Activated naive CD8-positive, alpha-beta T cell treated with anti-CD3 and anti-CD28 coated beads, Interleukin-2, amount 50 U/mL, for 16 hours (primary cell): ENCODE data around the gene SLC9C2.
"Not testable (repeated sequence)": the region's sequence is repeated elsewhere in the genome, so short reads cannot be mapped to it uniquely, and the experiment has no call there.

Source experiments
- DNase-seq: peaks from one replicate; pipeline ENCODE4 v3.0.0-alpha.2; 2020; ENCODE audit warnings: low read depth, low spot score

Gene SLC9C2

DNA sequence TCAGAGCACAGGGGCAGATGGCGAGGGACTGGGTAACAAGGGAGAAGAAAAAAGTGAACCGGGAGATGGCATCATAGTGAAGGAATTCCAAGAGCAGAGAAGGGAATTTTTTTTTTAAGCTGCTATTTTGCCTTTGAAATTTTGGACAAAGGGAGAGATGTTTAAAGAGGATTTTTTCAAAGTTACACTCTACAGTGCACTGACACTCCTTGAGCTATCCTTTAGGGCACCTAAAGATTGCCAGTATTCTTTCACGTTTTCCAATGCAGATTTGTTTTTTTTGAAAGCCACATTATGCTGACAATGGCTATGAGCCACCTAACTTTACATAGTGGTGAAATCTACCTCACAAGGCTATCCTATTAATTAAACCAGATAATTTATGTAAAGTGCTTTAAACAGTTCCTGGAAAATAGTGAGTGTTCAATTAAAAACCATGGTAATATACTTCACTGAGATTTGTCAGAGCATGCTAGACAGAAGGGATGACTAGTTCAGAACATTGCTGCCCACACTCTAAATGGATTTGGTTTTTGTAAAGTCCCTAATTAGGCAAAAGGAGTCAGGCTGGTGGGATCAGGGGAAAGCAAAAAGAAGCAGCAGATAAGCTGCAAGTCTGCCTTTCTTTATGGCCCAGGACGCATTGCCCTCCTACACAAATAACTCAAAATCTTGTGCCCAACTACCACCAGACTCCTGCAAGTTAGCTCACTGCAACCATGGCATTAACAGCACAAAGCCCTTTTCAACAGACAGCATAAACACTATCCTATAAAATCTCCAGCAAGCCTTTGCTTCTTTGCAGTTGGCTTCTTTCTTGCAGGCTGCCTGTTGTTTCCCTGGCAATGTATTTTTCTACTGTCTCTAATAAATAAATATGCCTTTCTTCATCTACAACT lies 71.8 kb downstream of the SLC9C2 start:
- DNase-seq: no peak

DNA sequence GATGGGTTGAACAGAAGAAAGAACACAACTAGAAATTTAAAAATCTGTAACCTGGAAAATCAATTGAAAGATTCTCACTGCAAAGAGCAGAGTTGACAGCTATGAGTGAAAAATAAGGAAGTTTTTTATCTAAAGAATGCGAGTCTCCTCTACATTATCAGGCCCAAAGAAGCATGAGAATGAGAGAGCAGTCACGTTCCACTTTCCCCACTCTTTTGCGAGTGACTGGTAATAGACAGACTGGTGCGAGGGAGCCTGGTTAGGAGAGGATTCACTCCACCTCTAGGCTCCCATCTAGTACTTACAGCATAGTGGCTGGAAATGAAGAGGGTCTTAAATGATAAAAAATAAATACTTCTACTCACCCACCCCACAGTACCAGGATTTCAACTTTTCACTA lies 73.8 kb downstream of the SLC9C2 start:
- DNase-seq: no peak

DNA sequence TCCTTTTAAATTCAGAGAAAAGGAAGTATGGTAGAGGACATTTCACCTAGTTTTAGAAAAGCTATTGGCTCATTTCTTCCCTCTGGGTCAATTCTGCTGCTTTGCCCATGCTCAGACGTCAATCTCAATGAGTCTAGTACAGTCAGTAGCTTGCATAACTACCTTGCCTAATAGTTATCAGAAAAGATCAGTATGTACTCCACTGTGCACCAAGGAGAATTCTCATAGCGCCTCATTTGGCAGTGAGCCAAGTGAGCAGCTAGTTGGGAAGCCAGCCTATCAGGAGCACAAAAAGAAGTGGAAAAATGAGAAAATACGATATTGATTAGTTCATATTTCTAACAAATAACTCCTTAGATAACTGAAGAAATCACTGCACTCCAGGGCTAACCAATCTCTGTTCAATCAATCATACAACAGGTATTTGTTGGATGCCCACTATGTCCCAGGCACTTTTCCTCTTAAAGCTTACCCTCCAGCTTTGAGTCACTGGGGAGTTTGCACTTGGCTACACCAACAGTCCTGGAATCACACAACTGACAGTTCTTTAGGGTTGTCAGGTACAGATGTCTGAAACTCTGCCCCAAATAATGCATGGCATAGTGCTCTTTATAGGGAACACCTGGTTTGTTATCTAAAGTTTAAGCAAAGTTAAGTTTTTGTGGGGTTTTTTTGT lies 75.6 kb downstream of the SLC9C2 start:
- no peak for DNase-seq

GRCh38 chr1:173525926-173526325 lies 76.9 kb downstream of the SLC9C2 start:
- DNase-seq: no peak

- no peak for DNase-seq
Measured at GRCh38 chr1:173523329-173523728, 79.5 kb downstream of the SLC9C2 start.

- no peak for DNase-seq
Measured at GRCh38 chr1:173520799-173521198, 82.1 kb downstream of the SLC9C2 start.

GRCh38 chr1:173514503-173514902 lies 88.4 kb downstream of the SLC9C2 start:
- not testable (repeated sequence) for DNase-seq

DNA sequence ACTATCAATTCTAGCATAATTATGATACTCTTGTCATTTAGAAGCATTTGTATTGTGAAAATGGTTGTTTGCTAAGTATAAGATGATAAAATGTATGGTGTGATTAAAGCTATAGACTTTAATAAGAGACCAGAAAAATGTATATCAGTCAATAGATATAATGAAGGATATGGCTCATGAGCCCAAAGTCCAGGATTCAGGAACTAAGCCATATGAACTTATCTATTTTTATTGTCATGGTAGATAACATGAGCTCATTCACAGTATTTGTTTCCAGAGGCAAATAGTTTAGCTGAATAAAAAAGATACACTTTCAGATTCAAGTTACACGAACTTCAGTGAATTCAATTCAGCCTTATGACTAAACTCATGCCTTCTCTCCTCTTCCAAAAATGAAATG lies 93.1 kb downstream of the SLC9C2 start:
- DNase-seq: no peak

DNA sequence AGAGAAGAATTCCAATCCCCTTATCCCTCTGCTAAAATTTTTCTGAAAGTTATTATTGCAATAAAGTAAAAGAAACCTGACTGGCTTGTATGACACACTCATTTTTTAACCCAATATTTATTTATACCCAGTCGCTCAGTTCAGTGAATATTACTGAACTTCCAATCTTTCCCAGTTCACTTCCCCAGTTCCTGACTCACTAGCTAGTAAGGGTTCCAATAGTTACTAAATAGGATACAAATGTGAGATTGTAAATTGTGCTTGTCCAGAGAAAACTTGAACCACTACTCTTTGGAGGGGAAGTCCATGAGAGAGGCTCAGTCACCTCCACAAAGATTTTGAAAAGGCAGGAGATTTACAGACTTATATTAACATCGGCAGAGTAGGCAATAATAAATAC lies 94.3 kb downstream of the SLC9C2 start:
- DNase-seq: no peak

- no peak for DNase-seq
Measured at GRCh38 chr1:173507847-173508209, 95.0 kb downstream of the SLC9C2 start.

DNA sequence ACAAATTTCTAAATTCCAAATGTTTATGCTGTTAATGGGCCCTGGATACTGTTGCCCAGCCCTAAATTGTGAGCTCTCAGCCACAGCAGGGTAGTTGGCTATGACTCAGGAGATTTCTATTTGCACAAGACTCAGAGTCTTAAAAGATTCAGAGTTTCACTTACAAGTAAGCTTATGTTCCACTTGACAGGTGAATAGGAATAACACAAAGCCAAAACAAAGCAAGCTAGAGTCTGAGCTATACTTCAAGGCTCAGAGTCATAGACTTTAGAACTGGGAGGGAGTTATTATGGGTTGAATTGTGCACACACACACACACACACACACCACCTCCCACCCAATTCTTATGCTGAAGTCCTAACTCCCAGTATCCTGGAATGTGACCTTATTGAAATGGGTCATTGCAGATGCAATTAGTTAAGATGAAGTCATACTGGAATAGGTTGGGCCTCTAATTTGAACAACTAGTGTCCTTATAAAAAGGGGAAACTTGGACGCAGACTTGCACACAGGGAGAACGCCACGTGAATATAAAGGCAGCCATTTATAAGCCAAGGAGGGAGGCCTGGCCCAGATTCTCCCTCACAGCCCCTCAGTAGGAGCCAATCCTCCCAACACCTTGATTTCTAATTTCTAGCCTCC lies 95.5 kb downstream of the SLC9C2 start:
- no peak for DNase-seq

DNA sequence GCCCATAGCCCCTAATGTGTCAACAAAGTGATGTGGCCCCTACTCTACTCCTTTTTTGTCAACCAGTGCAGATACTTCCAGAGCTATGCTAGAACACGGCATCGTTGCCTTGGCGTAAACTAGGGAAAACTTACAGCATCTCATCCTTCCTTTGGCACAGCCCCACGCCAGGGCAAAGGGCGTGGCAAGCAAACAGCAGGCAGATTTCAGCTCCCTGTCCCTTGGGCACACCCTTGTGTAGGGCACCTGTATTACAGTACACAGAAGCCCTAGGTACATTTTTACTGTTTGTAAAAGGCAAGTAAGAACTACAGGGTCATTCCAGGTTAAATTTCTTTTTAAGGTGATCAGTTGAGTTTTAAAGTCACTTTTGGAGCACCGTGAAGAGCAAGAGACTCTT lies 96.4 kb downstream of the SLC9C2 start:
- DNase-seq: no peak

DNA sequence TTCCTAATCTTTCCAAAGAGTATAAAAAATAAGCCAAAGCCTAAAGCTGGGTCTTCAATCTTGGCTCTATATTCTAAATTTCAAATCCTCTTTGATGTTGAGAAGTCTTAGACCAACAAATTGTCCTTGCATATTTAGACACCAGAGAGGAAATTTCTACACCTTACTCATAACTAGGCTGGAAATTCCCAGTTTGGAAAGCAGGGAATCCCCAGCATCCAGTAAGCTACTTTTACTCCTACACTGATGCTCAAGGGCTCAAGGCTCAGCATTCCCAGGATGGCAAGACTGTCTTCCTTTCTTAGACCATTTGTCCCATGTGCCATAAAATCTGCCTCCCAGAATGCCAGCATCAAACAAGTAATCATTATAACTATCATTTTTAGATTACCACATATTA lies 97.5 kb downstream of the SLC9C2 start:
- DNase-seq: no peak

GRCh38 chr1:173504268-173504667 lies 98.6 kb downstream of the SLC9C2 start:
- no peak for DNase-seq

DNA sequence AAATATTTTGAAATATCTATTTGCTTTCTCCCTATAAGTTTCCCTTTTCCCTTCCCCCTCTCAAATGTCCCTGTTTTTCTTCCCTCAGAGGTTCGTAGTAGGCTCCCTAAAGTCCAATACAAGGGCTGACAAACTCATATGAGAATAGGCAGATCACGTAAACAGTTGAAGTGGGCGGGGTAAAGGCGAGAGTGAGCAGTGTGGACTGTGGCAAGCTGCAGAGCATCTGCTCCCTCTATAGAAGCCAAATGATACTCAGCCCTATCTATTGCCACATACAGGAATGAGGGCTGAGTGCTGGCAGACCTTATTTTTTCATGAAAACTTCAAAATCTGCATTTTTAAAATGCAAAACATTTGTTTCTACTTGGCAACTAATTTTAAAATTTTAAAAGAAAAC lies 99.5 kb downstream of the SLC9C2 start:
- DNase-seq: no peak

DNA sequence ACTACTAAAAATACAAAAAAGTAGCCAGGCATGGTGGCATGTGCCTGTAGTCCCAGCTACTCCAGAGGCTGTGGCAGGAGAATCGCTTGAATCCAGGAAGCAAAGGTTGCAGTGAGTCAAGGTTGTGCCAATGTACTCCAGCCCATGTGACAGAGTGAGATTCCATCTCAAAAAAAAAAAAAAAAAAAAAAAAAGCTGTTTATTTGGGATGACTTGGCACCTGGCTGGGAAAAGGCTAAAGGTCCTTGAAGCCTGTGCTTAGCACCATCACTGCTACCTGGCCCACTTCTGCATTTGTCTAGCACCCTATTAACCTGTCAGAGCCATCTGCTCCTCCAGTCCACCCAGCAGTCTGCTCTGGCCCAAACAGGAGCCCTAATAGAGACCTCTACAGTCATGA lies 100.8 kb downstream of the SLC9C2 start:
- DNase-seq: no peak

- DNase-seq: no peak
Measured at GRCh38 chr1:173499729-173500128, 103.1 kb downstream of the SLC9C2 start.

DNA sequence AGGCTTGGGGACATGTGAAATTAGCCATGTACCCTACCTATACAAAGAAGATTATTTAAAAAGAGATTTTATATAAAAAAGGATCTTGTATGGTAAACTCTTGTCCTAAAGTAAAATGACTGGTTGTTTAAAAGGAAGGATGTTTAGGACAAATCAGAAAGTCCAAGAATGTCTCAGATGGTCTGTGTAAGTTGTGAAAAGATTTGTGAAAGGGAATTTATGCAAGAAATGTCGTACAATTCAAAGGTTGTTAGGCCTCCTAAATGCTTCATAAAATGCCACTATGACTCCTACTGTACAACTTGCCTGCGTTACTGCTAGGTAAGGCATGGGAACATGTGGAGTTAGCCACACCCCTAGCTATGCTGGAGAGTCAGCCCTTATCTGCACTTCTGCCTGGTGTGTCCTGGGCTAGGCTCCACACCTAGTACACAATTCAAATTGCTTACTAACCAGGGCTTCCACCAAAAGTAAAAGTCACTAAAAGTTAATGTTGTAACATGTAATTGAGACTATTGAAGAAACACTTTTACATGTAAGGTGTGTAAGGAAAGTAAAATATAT lies 106.0 kb downstream of the SLC9C2 start:
- DNase-seq: no peak

- no peak for DNase-seq
Measured at GRCh38 chr1:173495609-173496267, 107.1 kb downstream of the SLC9C2 start.

DNA sequence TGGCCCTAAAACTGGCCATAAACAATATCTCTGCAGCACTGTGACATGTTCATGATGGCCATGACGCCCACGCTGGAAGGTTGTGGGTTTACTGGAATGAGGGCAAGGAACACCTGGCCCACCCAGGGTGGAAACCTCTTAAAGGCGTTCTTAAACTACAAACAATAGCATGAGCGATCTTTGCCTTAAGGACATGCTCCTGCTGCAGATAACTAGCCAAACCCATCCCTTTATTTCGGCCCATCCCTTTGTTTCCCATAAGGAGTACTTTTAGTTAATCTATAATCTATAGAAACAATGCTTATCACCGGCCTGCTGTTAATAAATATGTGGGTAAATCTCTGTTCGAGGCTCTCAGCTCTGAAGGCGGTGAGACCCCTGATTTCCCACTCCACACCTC lies 109.7 kb downstream of the SLC9C2 start:
- not testable (repeated sequence) for DNase-seq

DNA sequence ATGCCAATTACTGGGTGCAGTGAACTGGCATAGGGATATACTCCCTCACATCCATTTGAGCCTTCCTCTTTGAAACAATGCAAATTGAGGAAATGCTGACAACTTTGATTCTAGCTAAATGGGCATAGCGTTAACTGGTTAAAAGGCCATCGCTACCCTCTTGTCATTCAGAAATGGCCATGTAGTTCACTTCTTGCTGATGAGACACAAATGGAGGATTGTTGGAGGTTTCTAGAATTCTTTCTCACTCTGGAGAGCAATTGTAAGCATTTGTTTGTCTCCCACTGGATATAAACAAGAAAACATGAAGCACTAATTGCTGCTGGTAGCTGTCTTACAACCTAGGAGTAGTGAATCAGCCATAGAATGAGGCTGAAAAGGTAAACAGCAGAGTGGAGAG lies 111.4 kb downstream of the SLC9C2 start:
- DNase-seq: no peak

GRCh38 chr1:173489929-173490328 lies 112.9 kb downstream of the SLC9C2 start:
- DNase-seq: no peak
